Measurements from ENCODE around the gene SLC47A1. TPM values are rescaled to one million over a fixed set of nuclear protein-coding genes. Genes with fewer than 3 reads are reported as not detected.

Gene SLC47A1
- total and polyA plus RNA-seq, 9 of the 15 experiments (the other 6 are each of a cell fraction or from before 2014, with no cell fraction given), result not detected

DNA sequence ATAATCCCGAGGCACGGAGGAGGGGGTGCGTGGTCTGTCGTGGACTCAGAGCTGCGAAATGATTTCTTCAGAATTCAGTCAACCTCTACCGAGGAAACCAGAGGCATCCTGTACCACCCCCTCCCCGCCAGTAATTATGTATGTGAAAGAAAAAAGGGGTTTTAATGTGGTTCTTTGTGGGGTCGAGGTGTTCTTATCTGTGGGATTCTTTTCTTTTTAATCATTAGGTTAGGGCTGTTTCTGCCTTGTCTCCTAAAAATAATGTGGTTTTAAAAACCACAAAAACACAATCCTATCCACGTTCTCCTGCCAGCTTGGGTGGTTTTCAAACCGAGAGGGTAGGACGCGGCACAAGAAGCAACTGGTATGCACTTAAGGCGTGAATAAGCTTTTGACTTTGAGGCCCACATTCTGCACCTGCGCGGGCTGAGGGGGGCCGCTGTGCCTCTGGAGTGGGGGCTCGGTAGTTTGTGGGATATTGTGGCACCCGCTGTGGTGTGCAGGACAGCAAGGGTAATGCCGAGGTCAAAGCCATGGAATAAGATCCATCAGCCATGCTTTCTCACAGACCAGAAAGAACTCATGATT, 1.0 kb downstream of the SLC47A1 start (continued):
- TF ChIP-seq CREB3 (tag; conservative IDR thresholded peaks at IDR 0.05; ENCODE audit: low read depth) (no peak), CHD7 (IDR thresholded peaks at IDR 0.05; ENCODE audit: low read depth, low read length) (no peak), XRCC3 (IDR thresholded peaks at IDR 0.05) (no peak), ZNF589 (CRISPR knock-in tag; IDR thresholded peaks at IDR 0.05; ENCODE audit: low read depth) (no peak), MTA2 (IDR thresholded peaks at IDR 0.05; ENCODE audit: low read depth) (no peak), ZNF639 (CRISPR knock-in tag; conservative IDR thresholded peaks at IDR 0.05 in 1 of 2, IDR thresholded peaks at IDR 0.05 in 1 of 2) (no peak), CSDE1 (IDR thresholded peaks at IDR 0.05) (no peak), RBM25 (IDR thresholded peaks at IDR 0.05; ENCODE audit: low read depth, low read length, severe bottlenecking) (no peak), GABPA (tag; conservative IDR thresholded peaks at IDR 0.05; ENCODE audit: low read depth) (no peak)
- TF ChIP-seq, protein P1, sequence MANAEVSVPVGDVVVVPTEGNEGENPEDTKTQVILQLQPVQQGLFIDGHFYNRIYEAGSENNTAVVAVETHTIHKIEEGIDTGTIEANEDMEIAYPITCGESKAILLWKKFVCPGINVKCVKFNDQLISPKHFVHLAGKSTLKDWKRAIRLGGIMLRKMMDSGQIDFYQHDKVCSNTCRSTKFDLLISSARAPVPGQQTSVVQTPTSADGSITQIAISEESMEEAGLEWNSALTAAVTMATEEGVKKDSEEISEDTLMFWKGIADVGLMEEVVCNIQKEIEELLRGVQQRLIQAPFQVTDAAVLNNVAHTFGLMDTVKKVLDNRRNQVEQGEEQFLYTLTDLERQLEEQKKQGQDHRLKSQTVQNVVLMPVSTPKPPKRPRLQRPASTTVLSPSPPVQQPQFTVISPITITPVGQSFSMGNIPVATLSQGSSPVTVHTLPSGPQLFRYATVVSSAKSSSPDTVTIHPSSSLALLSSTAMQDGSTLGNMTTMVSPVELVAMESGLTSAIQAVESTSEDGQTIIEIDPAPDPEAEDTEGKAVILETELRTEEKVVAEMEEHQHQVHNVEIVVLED (CRISPR knock-in tag; IDR thresholded peaks at IDR 0.05), result no peak

Data from K562 (cell line).